ENCODE results near the gene RRN3.

DNA sequence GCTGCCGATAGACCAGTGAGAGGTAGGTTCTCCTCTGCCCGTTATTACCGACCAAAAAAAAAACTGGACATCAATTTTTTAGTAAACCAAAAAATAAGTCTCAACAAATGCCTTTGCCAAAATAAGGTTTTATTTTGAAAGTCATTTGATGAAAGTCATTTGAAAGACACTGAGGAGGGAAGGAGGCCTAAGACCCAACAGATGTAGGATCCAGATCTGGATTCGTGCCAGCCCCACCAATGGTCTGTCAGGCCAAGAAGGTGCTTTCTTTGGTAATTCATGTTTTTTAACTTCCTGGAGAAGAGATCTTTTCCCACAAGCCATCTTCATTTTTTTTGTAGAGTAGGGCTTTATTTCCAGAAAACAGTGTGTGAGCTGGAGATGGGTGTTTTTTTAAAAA is 56.3 kb downstream of the RRN3 start:
- TF ChIP-seq CTCF (IDR thresholded peaks at IDR 0.05) (no peak), POLR2A (IDR thresholded peaks at IDR 0.05) (no peak)
